NCI-H2227 (cell line): ENCODE measurements around the gene CCDC121.
"Not testable (repeated sequence)": the region's sequence is repeated elsewhere in the genome, so short reads cannot be mapped to it uniquely, and the experiment has no call there.

Experiments used
- DNase-seq: peaks from one replicate; lab custom pipeline; 2025; ENCODE audit not compliant: unreplicated experiment; lab: John Stamatoyannopoulos, UW

The CCDC121 gene

DNA sequence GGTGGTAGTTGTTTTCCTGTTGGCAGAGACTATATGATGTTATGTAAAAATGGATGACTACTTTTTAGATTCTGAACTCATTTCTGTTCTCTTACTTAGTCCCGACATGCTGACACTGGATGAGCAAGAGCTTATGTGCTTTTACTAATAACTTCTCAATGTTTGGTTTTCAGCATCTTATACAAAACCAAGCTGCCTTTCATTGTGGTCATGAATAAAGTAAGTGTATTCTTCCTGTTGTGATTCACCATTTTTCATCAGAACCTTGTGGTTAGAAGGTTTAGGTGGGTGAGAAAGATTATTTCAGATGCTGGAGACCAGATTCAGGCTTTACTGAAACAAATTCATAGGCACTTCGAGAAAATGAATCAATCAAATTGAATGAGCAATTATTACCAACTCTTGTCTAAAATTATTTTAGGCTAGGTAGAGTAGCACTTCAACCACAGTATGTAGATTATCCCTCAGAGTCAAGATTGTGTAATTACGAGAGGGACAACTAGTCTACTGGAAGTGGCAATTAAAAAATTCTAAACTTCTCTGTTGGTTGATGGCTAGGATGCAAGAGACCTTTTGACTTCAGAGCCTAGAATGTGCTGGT lies 9.3 kb upstream of the CCDC121 start:
- DNase-seq = no peak

GRCh38 chr2:27636766-27637165 lies 8.0 kb upstream of the CCDC121 start:
- no peak for DNase-seq

GRCh38 chr2:27634291-27634690 lies 5.5 kb upstream of the CCDC121 start:
- no peak for DNase-seq

GRCh38 chr2:27630257-27630656 lies 1.4 kb upstream of the CCDC121 start:
- not testable (repeated sequence) for DNase-seq

GRCh38 chr2:27627963-27628766 lies 647 bp downstream of the CCDC121 start:
- peak; percentile 41 for DNase-seq

- DNase-seq = not testable (repeated sequence)
Observed at GRCh38 chr2:27626921-27627320, 1.9 kb downstream of the CCDC121 start.

DNA sequence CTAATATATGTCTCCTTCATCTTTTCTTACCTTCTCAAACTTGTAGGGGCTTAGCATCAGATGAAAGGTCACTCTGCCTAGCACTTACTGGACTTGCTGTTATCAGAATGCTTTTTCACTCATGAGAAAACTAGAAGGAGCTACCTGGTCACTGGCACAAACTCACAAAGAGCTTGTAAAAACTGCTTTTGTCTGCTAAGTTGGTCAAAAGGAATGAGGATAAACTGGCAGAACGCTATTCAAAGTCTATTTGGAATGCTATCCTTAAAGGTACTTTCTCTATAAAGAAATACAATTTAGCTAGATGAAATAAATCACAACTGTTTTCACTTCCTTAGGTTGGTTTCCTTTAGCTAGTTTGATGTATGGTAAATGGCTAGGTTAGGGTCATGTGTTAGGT lies 2.5 kb downstream of the CCDC121 start:
- not testable (repeated sequence) for DNase-seq

DNA sequence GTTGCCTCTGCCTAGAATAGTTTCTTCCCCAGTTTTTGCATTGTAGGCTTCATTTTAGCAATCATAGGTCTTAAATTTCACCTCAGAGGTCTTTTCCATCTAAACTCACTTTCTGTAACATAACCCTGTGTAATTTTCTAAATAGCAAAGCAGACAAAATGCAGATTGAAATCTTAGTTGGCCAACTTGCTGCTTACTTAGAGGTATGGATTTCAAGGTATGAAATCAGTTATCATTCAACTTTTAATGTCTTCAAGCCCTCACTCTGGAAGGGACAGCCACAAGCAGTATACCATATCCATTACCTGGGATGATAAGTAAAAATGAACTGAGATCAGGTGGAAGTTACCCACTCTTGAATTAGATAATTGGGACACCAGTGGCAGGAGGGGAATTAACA lies 3.9 kb downstream of the CCDC121 start:
- DNase-seq = no peak

GRCh38 chr2:27622921-27623384 lies 5.9 kb downstream of the CCDC121 start:
- no peak for DNase-seq

- DNase-seq = no peak
Observed at GRCh38 chr2:27621524-27621923, 7.3 kb downstream of the CCDC121 start.

DNA sequence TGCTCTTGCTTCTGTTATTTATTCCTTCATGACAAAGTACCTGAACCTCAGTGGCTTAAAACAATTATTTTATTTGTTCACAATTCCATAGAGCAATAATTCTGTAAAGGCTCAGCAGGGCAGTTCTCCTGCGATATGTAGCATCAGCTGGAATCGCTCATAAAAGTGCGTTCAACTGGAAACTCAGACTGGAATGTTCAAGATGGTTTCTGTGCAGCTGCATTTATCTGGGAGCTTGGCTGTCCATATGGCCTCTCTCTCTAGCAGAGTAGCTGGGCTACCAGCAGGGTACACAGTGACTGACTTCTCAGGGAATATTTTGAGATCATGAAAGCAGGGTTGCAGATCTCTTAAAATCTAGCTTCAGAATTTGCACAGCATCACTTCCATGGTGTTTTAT lies 13.5 kb downstream of the CCDC121 start:
- no peak for DNase-seq

- no peak for DNase-seq
Observed at GRCh38 chr2:27613985-27614384, 14.8 kb downstream of the CCDC121 start.

DNA sequence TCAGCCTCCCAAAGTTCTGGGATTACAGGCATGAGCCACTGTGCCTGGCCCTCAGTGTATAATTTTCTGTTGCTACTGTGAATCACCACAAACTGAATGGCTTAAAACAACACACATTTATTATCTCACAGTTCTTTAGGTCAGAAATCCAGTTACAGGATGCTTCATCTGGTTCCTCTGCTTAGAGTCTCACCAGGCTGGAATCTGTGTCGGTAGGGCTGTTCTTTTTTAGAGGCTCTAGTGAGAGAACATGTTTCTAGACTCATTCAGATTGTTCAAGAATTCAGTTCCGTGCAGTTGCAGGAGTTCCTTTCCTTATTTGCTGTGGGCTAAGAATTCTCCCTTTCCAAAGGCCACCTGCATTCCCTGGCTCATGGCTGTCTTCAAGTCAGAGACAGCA lies 22.2 kb downstream of the CCDC121 start:
- DNase-seq = no peak

GRCh38 chr2:27596627-27597026 lies 32.2 kb downstream of the CCDC121 start:
- DNase-seq = no peak

DNA sequence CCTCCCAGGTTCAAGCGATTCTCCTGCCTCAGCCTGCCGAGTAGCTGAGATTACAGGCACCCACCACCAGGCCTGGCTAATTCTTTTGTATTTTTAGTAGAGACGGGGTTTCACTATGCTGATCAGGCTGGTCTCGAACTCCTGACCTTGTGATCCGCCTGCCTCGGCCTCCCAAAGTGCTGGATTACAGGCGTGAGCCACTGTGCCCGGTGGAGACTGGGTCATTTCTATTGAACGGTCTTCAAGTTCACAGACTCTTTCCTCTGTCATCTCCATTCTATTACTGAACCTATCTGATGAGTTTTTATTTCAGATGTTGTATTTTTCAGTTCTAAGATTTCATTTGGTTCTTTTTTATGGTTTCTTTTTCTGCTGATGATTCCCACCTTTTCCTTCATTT lies 33.4 kb downstream of the CCDC121 start:
- DNase-seq = not testable (repeated sequence)

- DNase-seq = not testable (repeated sequence)
Observed at GRCh38 chr2:27594020-27594703, 34.6 kb downstream of the CCDC121 start.

DNA sequence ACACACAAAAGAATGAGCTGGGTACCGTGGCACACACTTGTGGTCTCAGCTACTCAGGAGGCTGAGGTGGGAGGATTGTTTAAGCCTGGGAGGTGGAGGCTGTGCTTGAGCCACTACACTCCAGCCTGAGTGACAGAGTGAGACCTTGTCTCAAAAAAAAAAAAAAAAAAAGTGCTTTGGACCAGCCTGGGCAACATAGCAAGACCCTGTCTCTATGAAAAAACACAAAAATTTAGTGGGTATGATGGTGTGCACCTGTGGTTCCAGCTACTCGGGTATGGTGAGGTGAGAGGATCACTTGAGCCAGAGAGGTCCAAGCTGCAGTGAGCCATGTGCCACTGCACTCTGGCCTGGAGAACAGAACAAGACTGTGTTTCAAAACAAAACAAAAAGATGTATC lies 35.6 kb downstream of the CCDC121 start:
- no peak for DNase-seq

GRCh38 chr2:27591745-27592144 lies 37.1 kb downstream of the CCDC121 start:
- no peak for DNase-seq

DNA sequence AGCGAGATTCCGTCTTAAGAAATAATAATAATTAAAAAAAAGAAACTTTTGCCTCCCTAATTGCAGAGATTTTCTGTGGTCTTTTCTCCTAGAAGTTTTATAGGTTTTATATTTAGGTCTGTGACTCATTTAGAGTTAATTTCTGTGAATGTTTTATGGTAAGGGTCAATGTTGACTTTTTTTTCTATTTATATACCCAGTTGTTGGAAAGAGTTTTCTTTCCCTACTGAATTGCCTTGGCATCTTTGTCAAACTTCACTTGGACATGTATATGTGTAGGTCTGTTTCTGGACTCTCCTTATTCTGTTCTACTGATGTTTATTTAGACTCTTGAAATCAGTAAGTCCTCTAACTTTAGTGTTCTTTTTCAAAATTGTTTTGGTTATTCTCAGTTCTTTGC lies 40.5 kb downstream of the CCDC121 start:
- DNase-seq = no peak

DNA sequence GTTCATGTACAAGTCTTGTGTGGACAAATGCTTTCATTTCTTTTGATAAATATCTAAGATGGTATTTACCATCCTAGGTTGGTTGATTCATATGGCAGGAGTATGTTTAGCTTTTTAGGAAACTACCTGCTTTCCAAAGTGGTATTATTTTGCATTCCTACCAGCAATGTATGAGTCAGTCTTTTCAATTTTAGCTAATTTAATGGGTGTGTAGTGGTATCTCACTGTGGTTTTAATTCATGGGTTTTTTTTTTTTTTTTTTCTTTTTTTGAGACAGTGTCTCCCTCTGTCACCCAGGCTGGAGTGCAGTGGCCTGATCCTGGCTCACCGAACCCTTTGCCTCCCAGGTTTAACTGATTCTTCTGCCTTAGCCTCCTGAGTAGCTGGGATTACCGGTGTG lies 41.8 kb downstream of the CCDC121 start:
- no peak for DNase-seq

DNA sequence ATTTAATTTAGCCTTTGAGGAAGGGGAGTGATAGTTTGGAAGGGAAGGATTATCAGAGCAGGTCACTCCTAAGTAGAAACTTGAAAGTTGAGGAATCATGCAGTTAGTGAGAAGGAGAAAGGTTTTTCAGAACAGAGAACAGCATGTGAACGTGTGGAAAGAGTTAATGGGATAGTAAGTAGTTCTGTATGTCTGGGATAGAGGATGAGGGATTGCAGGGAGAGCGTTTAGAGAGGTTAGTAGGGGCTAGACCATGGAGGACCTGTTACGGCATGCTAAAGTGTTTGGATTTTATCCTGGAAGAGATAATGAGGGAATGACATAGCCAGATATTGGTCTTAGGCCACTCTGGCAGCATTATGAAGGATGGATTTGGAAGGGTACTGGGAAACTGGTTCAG lies 44.2 kb downstream of the CCDC121 start:
- DNase-seq = no peak

DNA sequence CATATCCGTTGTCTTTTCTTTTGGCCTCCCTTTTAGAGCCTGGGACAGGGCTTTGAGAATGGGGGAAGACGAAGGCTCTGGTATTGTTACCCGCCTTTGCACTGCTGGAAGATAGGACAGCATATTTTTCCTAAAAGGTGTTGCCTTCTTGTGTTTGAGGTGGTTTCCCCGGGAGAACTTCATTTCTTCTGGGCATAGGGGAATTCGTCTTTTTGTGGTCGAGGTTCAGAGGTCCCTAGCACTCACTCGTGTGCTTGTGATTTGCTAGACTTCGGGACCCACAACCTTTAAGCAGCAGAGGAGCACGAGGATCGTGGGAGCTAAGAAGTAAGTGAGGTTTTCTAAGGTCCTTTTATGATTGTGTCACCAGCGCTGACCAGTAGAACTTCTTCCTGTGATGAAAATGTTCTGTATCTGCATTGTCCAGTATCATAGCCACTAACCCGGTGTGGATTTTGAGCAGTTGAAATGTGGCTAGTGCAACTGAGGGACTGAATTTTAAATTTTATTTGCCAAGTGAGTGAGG lies 45.4 kb downstream of the CCDC121 start:
- DNase-seq = no peak
